NAMALWA (cell line): ENCODE data around the gene ZCCHC24.

Source experiments
- DNase-seq: peaks from one replicate; pipeline ENCODE4 v3.0.0-alpha.2; 2015; ENCODE audit warnings: low spot score

The ZCCHC24 gene

GRCh38 chr10:79410315-79411094 lies 34.9 kb downstream of the ZCCHC24 start:
- DNase-seq, result no peak

- DNase-seq, result no peak
Measured at GRCh38 chr10:79409726-79410085, 35.7 kb downstream of the ZCCHC24 start.

- DNase-seq, result no peak
Measured at GRCh38 chr10:79409038-79409725, 36.2 kb downstream of the ZCCHC24 start.

- no peak for DNase-seq
Measured at GRCh38 chr10:79407811-79408795, 37.3 kb downstream of the ZCCHC24 start.

- no peak for DNase-seq
Measured at GRCh38 chr10:79407423-79407796, 38.0 kb downstream of the ZCCHC24 start.

GRCh38 chr10:79406683-79407422 lies 38.6 kb downstream of the ZCCHC24 start:
- no peak for DNase-seq

- no peak for DNase-seq
Measured at GRCh38 chr10:79405995-79406515, 39.4 kb downstream of the ZCCHC24 start.

- DNase-seq, result no peak
Measured at GRCh38 chr10:79405221-79405994, 40.0 kb downstream of the ZCCHC24 start.

- no peak for DNase-seq
Measured at GRCh38 chr10:79404690-79405131, 40.7 kb downstream of the ZCCHC24 start.

- no peak for DNase-seq
Measured at GRCh38 chr10:79404231-79404609, 41.2 kb downstream of the ZCCHC24 start.

- DNase-seq, result no peak
Measured at GRCh38 chr10:79403441-79404230, 41.8 kb downstream of the ZCCHC24 start.

- DNase-seq, result no peak
Measured at GRCh38 chr10:79402951-79403350, 42.5 kb downstream of the ZCCHC24 start.

- DNase-seq, result no peak
Measured at GRCh38 chr10:79402625-79402946, 42.8 kb downstream of the ZCCHC24 start.

GRCh38 chr10:79401015-79401921 lies 44.2 kb downstream of the ZCCHC24 start:
- no peak for DNase-seq

GRCh38 chr10:79400146-79401004 lies 45.0 kb downstream of the ZCCHC24 start:
- peak; percentile 47 for DNase-seq

GRCh38 chr10:79399223-79399831 lies 46.1 kb downstream of the ZCCHC24 start:
- DNase-seq, result no peak

GRCh38 chr10:79398642-79399041 lies 46.8 kb downstream of the ZCCHC24 start:
- no peak for DNase-seq
